Small intestine (tissue), 7 donors: Measurements from ENCODE around the gene ZFPL1. TPM values are rescaled to one million over a fixed set of nuclear protein-coding genes. Genes with fewer than 3 reads are reported as not detected.

Source experiments
- DNase-seq, 2 donors: peaks; one replicate each; pipeline versions ENCODE4 v3.0.0 to v3.0.0-alpha.2; 2013
- FAIRE-seq: peaks from 2 replicates; lab custom pipeline; 2012; peaks lifted over from hg19 to GRCh38; lab: Jason Lieb, UNC
- H3K27ac ChIP-seq, 3 donors: one replicate each; pipeline ENCODE4 v1.5.1; 2013; ENCODE audit warnings: low read length in 2 of 3, mild to moderate bottlenecking in 2 of 3, control low read depth in 1 of 3, inconsistent platforms in 1 of 3, low read depth in 1 of 3, moderate library complexity in 1 of 3
- H3K27me3 ChIP-seq, 3 donors: one replicate each; pipeline ENCODE4 v1.6.1; 2013; ENCODE audit warnings: low read length in 3 of 3, inconsistent platforms in 1 of 3; ENCODE audit not compliant: control insufficient read depth in 3 of 3, insufficient read depth in 3 of 3
- H3K36me3 ChIP-seq, 3 donors: one replicate each; pipeline ENCODE4 v1.6.1; 2013; ENCODE audit warnings: low read length in 3 of 3, inconsistent platforms in 1 of 3, low read depth in 1 of 3, mild to moderate bottlenecking in 1 of 3, moderate library complexity in 1 of 3; ENCODE audit not compliant: control insufficient read depth in 3 of 3, insufficient read depth in 2 of 3
- H3K4me1 ChIP-seq, 3 donors: one replicate each; pipeline ENCODE4 v1.6.1; 2013; ENCODE audit warnings: low read length in 2 of 3, inconsistent platforms in 1 of 3, low read depth in 1 of 3, mild to moderate bottlenecking in 1 of 3, moderate library complexity in 1 of 3; ENCODE audit not compliant: control insufficient read depth in 3 of 3, insufficient read depth in 2 of 3
- H3K4me3 ChIP-seq, 3 donors: one replicate each; pipeline ENCODE4 v1.5.1; 2013; ENCODE audit warnings: low read length in 3 of 3, control low read depth in 1 of 3, inconsistent platforms in 1 of 3, low read depth in 1 of 3, mild to moderate bottlenecking in 1 of 3, moderate library complexity in 1 of 3
- H3K9me3 ChIP-seq, 2 donors: one replicate each; pipeline ENCODE4 v1.6.1; 2013; ENCODE audit warnings: low read depth in 1 of 2, low read length in 1 of 2; ENCODE audit not compliant: control insufficient read depth in 2 of 2, insufficient read depth in 1 of 2
- WGBS, 3 donors: extraction: QIAGEN DNeasy Blood & Tissue Kit; methylation state at CpG; one replicate each; pipeline ENCODE4 v1.1.7; 2013; 5-methylcytosine and 5-hydroxymethylcytosine counted together
- polyA plus RNA-seq, 4 donors: library from polyadenylated mRNA; stranded (reverse) in 3 of 4; unstranded in 1 of 4; fragments of 200-250 nt in 3 of 4; fragments of 120-200 nt in 1 of 4; gene quantifications; one replicate each; pipeline versions ENCODE4 v1.2.1 to v1.2.3, GENCODE V29; 2013
- donor health status: healthy with polysubstance abuse.
- donor health status: control.
- donor health status: control.
- donor health status: Bipolar disorder and iron deficiency.
- donor health status: healthy.

Gene ZFPL1
- polyA plus RNA-seq, 4 donors: 40.5 to 65.8 (median 53.7) TPM

GRCh38 chr11:65078151-65078550, 5.9 kb upstream of the ZFPL1 start:
- no peaks in the 10 kb centered on the region for H3K9me3 ChIP-seq
- H3K27ac ChIP-seq: peak overlapping the region in 2 of 3 donors; percentile 0 to 9
- H3K27me3 ChIP-seq: no peaks in the 10 kb centered on the region
- DNase-seq (peak; percentile 83 to 85), FAIRE-seq (no peak)
- no peak overlapping the region for H3K4me3 ChIP-seq
- WGBS, 3 donors: 16 to 43% (median 19%) methylated on average over 3 of the region's 3 CpGs
- H3K36me3 ChIP-seq: peaks cover 0 to 23% (median 0%) of the 10 kb centered on the region in 3 donors
- H3K4me1 ChIP-seq: peaks cover 0 to 15% (median 0%) of the 10 kb centered on the region in 3 donors

GRCh38 chr11:65078786-65079342, 5.2 kb upstream of the ZFPL1 start:
- Histone ChIP-seq H3K4me1 (peaks cover 0 to 20% (median 0%) of the 10 kb centered on the region in 3 donors), H3K36me3 (peaks cover 0 to 23% (median 0%) of the 10 kb centered on the region in 3 donors), H3K27me3 (no peaks in the 10 kb centered on the region), H3K27ac (peak overlapping the region in 2 of 3 donors; percentile 0 to 9), H3K4me3 (no peak overlapping the region), H3K9me3 (no peaks in the 10 kb centered on the region)
- whole genome bisulfite sequencing, 3 donors: 84 to 93% (median 90%) methylated on average over 8 to 9 of the region's 9 CpGs
- no peak for FAIRE-seq
- no peak for DNase-seq

GRCh38 chr11:65083134-65083833, 738 bp upstream of the ZFPL1 start:
- H3K4me1 ChIP-seq: peaks cover 0 to 27% (median 2%) of the 10 kb centered on the region in 3 donors
- peaks cover 4 to 49% (median 9%) of the 10 kb centered on the region in 3 donors for H3K36me3 ChIP-seq
- no peak for FAIRE-seq
- H3K27me3 ChIP-seq: no peaks in the 10 kb centered on the region
- H3K4me3 ChIP-seq: peak overlapping the region; percentile 67 to 82 (median 68)
- H3K9me3 ChIP-seq: no peaks in the 10 kb centered on the region
- H3K27ac ChIP-seq: peak overlapping the region in 2 of 3 donors; percentile 62 to 92
- WGBS, 3 donors: 2 to 4% (median 2%) methylated on average over 13 of the region's 13 CpGs
- no peak for DNase-seq

GRCh38 chr11:65084598-65085375, 765 bp downstream of the ZFPL1 start:
- WGBS, 3 donors: 38 to 43% (median 39%) methylated on average over 23 of the region's 23 CpGs
- H3K9me3 ChIP-seq: no peaks in the 10 kb centered on the region
- no peak for FAIRE-seq
- H3K36me3 ChIP-seq: peaks cover 7 to 54% (median 11%) of the 10 kb centered on the region in 3 donors
- H3K27me3 ChIP-seq: no peaks in the 10 kb centered on the region
- peaks cover 0 to 22% (median 2%) of the 10 kb centered on the region in 3 donors for H3K4me1 ChIP-seq
- H3K27ac ChIP-seq: peak overlapping the region; percentile 58 to 97 (median 92)
- DNase-seq: no peak
- peak overlapping the region; percentile 67 to 82 (median 68) for H3K4me3 ChIP-seq

DNA sequence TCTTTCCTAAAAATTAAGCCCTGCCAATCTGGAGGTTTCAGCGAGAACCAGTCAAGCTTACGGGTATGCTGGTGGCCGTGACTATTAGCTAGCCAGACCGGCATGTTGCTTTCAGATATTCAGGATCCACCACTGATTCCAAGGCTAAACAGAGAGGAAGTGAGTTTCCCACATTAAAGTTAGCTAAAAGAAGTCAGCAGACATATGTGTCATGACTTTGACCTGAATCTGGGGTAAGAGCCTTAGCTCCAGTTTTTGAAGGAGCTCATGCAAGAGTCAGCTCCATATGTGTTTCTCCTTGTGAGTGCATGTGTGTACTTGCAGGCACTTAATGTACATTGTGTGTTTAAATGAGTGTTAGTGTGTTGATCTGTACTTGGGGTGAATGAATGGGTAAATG, 1.4 kb downstream of the ZFPL1 start:
- DNase-seq: no peak
- Histone ChIP-seq H3K27me3 (no peaks in the 10 kb centered on the region), H3K4me3 (no peak overlapping the region), H3K36me3 (peaks cover 7 to 52% (median 11%) of the 10 kb centered on the region in 3 donors), H3K27ac (no peak overlapping the region), H3K4me1 (peaks cover 0 to 22% (median 2%) of the 10 kb centered on the region in 3 donors), H3K9me3 (no peaks in the 10 kb centered on the region)
- whole genome bisulfite sequencing, 3 donors: 90 to 94% (median 93%) methylated on average over 4 of the region's 4 CpGs
- FAIRE-seq: no peak

DNA sequence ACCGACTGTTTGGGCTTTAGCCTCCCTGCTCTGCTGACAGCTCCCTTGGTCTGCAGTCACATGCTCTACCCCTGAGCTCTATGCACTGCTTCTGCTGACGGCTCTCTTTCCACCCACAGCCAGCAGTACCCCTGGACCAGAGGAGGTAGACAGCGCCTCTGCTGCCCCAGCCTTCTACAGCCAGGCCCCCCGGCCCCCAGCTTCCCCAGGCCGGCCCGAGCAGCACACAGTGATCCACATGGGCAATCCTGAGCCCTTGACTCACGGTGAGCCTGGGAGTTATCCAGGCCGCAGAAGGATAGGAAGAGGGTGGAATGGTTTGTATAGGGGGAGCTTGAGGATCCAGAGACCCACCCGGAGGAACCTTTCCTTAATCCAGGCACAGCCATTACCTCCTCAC, 2.8 kb downstream of the ZFPL1 start:
- Histone ChIP-seq H3K36me3 (peaks cover 7 to 51% (median 11%) of the 10 kb centered on the region in 3 donors), H3K9me3 (no peaks in the 10 kb centered on the region), H3K27ac (no peak overlapping the region), H3K4me3 (no peak overlapping the region), H3K27me3 (no peaks in the 10 kb centered on the region), H3K4me1 (peaks cover 0 to 22% (median 2%) of the 10 kb centered on the region in 3 donors)
- WGBS, 3 donors: 93 to 97% (median 95%) methylated on average over 9 of the region's 9 CpGs
- FAIRE-seq (no peak), DNase-seq (no peak)

- peaks cover 7 to 50% (median 11%) of the 10 kb centered on the region in 3 donors for H3K36me3 ChIP-seq
- no peaks in the 10 kb centered on the region for H3K9me3 ChIP-seq
- WGBS, 3 donors: 94 to 96% (median 95%) methylated on average over 11 of the region's 11 CpGs
- FAIRE-seq (no peak), DNase-seq (no peak)
- H3K27ac ChIP-seq: no peak overlapping the region
- peaks cover 0 to 22% (median 2%) of the 10 kb centered on the region in 3 donors for H3K4me1 ChIP-seq
- H3K27me3 ChIP-seq: no peaks in the 10 kb centered on the region
- H3K4me3 ChIP-seq: no peak overlapping the region
These were observed 3.2 kb downstream of the ZFPL1 start for GRCh38 chr11:65087216-65087615.

DNA sequence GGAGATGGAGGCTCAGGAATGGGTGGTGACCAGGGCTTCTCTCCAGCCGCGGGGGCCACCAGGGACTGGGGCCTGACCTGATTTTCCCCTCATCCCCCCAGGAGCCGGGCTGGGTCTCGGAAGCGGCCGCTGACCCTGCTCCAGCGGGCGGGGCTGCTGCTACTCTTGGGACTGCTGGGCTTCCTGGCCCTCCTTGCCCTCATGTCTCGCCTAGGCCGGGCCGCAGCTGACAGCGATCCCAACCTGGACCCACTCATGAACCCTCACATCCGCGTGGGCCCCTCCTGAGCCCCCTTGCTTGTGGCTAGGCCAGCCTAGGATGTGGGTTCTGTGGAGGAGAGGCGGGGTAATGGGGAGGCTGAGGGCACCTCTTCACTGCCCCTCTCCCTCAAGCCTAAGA, 3.8 kb downstream of the ZFPL1 start:
- no peak for FAIRE-seq
- H3K4me3 ChIP-seq: no peak overlapping the region
- H3K4me1 ChIP-seq: peaks cover 0 to 19% (median 2%) of the 10 kb centered on the region in 3 donors
- no peaks in the 10 kb centered on the region for H3K9me3 ChIP-seq
- no peaks in the 10 kb centered on the region for H3K27me3 ChIP-seq
- WGBS, 3 donors: 94 to 95% (median 95%) methylated on average over 15 of the region's 15 CpGs
- H3K36me3 ChIP-seq: peaks cover 7 to 50% (median 11%) of the 10 kb centered on the region in 3 donors
- no peak for DNase-seq
- H3K27ac ChIP-seq: no peak overlapping the region
